GM23338 (cell line): Measurements from ENCODE around the gene LNX2. TPM values are rescaled to one million over a fixed set of nuclear protein-coding genes. Genes with fewer than 3 reads are reported as not detected.

Experiments used
- ATAC-seq: fragments of 200-7000 bp; cut with Tn5 transposase; 3 replicates; pipeline ENCODE4 v1.9.1; 2020
- DNase-seq: peaks from one replicate; pipeline ENCODE4 v3.0.0-alpha.2; 2015; ENCODE audit warnings: low spot score
- H2AFZ ChIP-seq: fragments of 200-600 bp; sonication (generic); 2 replicates; pipeline ENCODE4 v1.8.0; 2016; ENCODE audit warnings: antibody characterized with exemption, mild to moderate bottlenecking, moderate library complexity
- H3F3A ChIP-seq: fragments of 200-600 bp; sonication (generic); replicated peaks from 2 replicates; pipeline ENCODE4 v1.8.0; 2017; ENCODE audit warnings: antibody characterized with exemption, mixed run types, low read depth
- H3K27ac ChIP-seq: fragments of 200-600 bp; sonication (generic); 2 replicates; pipeline ENCODE4 v1.6.1; 2016; ENCODE audit warnings: low read depth
- H3K27me3 ChIP-seq: fragments of 200-600 bp; sonication (generic); 2 replicates; pipeline ENCODE4 v1.8.0; 2016; ENCODE audit warnings: mild to moderate bottlenecking, mixed run types, moderate library complexity; ENCODE audit not compliant: insufficient read depth
- H3K36me3 ChIP-seq: fragments of 200-600 bp; sonication (generic); 2 replicates; pipeline ENCODE4 v1.8.0; 2016; ENCODE audit warnings: mild to moderate bottlenecking; ENCODE audit not compliant: insufficient read depth
- H3K4me1 ChIP-seq: fragments of 200-600 bp; sonication (generic); 2 replicates; pipeline ENCODE4 v1.8.0; 2016; ENCODE audit warnings: mild to moderate bottlenecking, moderate library complexity; ENCODE audit not compliant: insufficient read depth
- H3K4me2 ChIP-seq: fragments of 200-600 bp; sonication (generic); 2 replicates; pipeline ENCODE4 v1.7.1; 2017; ENCODE audit warnings: mixed run types
- H3K4me3 ChIP-seq: fragments of 200-600 bp; sonication (generic); 2 replicates; pipeline ENCODE4 v1.6.1; 2016; ENCODE audit warnings: mixed run types
- H3K79me2 ChIP-seq: fragments of 200-600 bp; sonication (generic); replicated peaks from 2 replicates; pipeline ENCODE4 v1.8.0; 2017; ENCODE audit warnings: mild to moderate bottlenecking; ENCODE audit not compliant: insufficient read depth
- H3K9me2 ChIP-seq: fragments of 200-600 bp; sonication (generic); 2 replicates; pipeline ENCODE4 v1.8.0; 2017; ENCODE audit not compliant: insufficient read depth
- H4K20me1 ChIP-seq: fragments of 200-600 bp; sonication (generic); replicated peaks from 2 replicates; pipeline ENCODE4 v1.8.0; 2017; ENCODE audit warnings: mild to moderate bottlenecking; ENCODE audit not compliant: insufficient read depth
- H3K27ac Mint-ChIP-seq: 2 replicates; pipeline ENCODE4 v1.8.0; 2020; ENCODE audit warnings: inconsistent platforms, mild to moderate bottlenecking, moderate library complexity, mixed read lengths
- H3K27me3 Mint-ChIP-seq: 3 replicates; pipeline ENCODE4 v1.8.0; 2022; ENCODE audit warnings: low read depth, mild to moderate bottlenecking, moderate library complexity, mixed read lengths, inconsistent platforms; ENCODE audit not compliant: insufficient read depth, poor library complexity
- H3K36me3 Mint-ChIP-seq: 3 replicates; pipeline ENCODE4 v1.8.0; 2021; ENCODE audit warnings: low read depth, mild to moderate bottlenecking, inconsistent platforms, moderate library complexity, mixed read lengths
- H3K4me1 Mint-ChIP-seq: 3 replicates; pipeline ENCODE4 v1.8.0; 2020; ENCODE audit warnings: mild to moderate bottlenecking, inconsistent platforms, mixed read lengths
- H3K4me3 Mint-ChIP-seq: 3 replicates; pipeline ENCODE4 v1.8.0; 2021; ENCODE audit warnings: moderate library complexity, mild to moderate bottlenecking, inconsistent platforms, mixed read lengths
- H3K9me3 Mint-ChIP-seq: 3 replicates; pipeline ENCODE4 v1.8.0; 2020; ENCODE audit warnings: moderate library complexity, mild to moderate bottlenecking, inconsistent platforms, mixed read lengths
- CREB1 ChIP-seq: fragments of 250-450 bp; sonication (Bioruptor Pico); IDR thresholded peaks from 2 replicates; pipeline ENCODE4 v1.5.0; 2020; ENCODE audit warnings: low read depth, mild to moderate bottlenecking, moderate library complexity
- CTCF ChIP-seq, 2 experiments: fragments of 200-600 bp in 1 of 2; sonication (generic) in 1 of 2; conservative IDR thresholded peaks; 2 replicates each; pipeline versions ENCODE4 v1.5.1 to v1.6.1; 2016 to 2017; ENCODE audit warnings: antibody characterized with exemption in 2 of 2, low read depth in 2 of 2, mild to moderate bottlenecking in 2 of 2, moderate library complexity in 1 of 2
- ETS1 ChIP-seq: IDR thresholded peaks from 2 replicates; pipeline ENCODE4 v1.6.1; 2016; ENCODE audit warnings: antibody characterized with exemption
- EZH2 ChIP-seq: fragments of 200-600 bp; sonication (generic); IDR thresholded peaks from one replicate; pipeline ENCODE4 v1.8.0; 2017; ENCODE audit warnings: antibody characterized with exemption, mild to moderate bottlenecking, low read depth; ENCODE audit not compliant: unreplicated experiment
- EZH2phosphoT487 ChIP-seq: fragments of 200-600 bp; sonication (generic); IDR thresholded peaks from one replicate; pipeline ENCODE4 v1.8.1; 2018; ENCODE audit warnings: antibody characterized with exemption; ENCODE audit not compliant: unreplicated experiment
- JUNB ChIP-seq: IDR thresholded peaks from one replicate; pipeline ENCODE4 v1.6.1; 2016; ENCODE audit warnings: antibody characterized with exemption; ENCODE audit not compliant: unreplicated experiment
- NANOG ChIP-seq: IDR thresholded peaks from 2 replicates; pipeline ENCODE4 v1.6.1; 2016; ENCODE audit warnings: antibody characterized with exemption, borderline replicate concordance
- POLR2AphosphoS5 ChIP-seq: IDR thresholded peaks from 2 replicates; pipeline ENCODE4 v1.6.1; 2016; ENCODE audit warnings: antibody characterized with exemption, low read depth
- REST ChIP-seq: IDR thresholded peaks from one replicate; pipeline ENCODE4 v1.6.1; 2018; ENCODE audit warnings: antibody characterized with exemption; ENCODE audit not compliant: unreplicated experiment
- STAT1 ChIP-seq: IDR thresholded peaks from one replicate; pipeline ENCODE4 v1.6.1; 2016; ENCODE audit warnings: antibody characterized with exemption; ENCODE audit not compliant: unreplicated experiment
- ZNF114 ChIP-seq: fragments of 250-450 bp; sonication (Bioruptor Pico); IDR thresholded peaks from 2 replicates; pipeline ENCODE4 v1.5.0; 2020; ENCODE audit warnings: mild to moderate bottlenecking, moderate library complexity
- ZNF331 ChIP-seq: fragments of 250-450 bp; sonication (Bioruptor Pico); IDR thresholded peaks from 2 replicates; pipeline ENCODE4 v1.5.0; 2020; ENCODE audit warnings: low read depth, mild to moderate bottlenecking, moderate library complexity
- polyA plus RNA-seq: library from polyadenylated mRNA; unstranded; fragments of >200 nt; fragmentation: Nextera tagmentation; extraction: Ambion mirVana; gene quantifications from 2 replicates; pipeline ENCODE4 v1.2.1, GENCODE V29; 2016
- total RNA-seq: library from RNA; depleted of rRNA; stranded (reverse); fragments of >200 nt; shearing (Covaris generic); gene quantifications from 2 replicates; pipeline ENCODE4 v1.2.3, GENCODE V29; 2014
- TF ChIP-seq, protein P1 (sequence below): fragments of 250-450 bp; sonication (Bioruptor Pico); IDR thresholded peaks from 2 replicates; pipeline ENCODE4 v1.5.0; 2020; ENCODE audit warnings: mild to moderate bottlenecking, moderate library complexity

LNX2 gene
- total and polyA plus RNA-seq, 2 experiments from 2014 or later = 3.7 to 18.0 TPM

- Histone ChIP-seq H3F3A (no peaks in the 10 kb centered on the region), H3K36me3 (no peaks in the 10 kb centered on the region), H3K79me2 (peaks cover 89% of the 10 kb centered on the region), H3K4me1 (peaks cover 24% of the 10 kb centered on the region), H3K4me2 (no peak overlapping the region), H3K27me3 (no peaks in the 10 kb centered on the region), H3K9me2 (no peaks in the 10 kb centered on the region), H4K20me1 (peaks cover 40% of the 10 kb centered on the region), H3K27ac (no peak overlapping the region), H3K4me3 (no peak overlapping the region), H2AFZ (no peak overlapping the region)
- Mint-ChIP-seq H3K27me3 (no peaks in the 10 kb centered on the region), H3K4me1 (peaks cover 11% of the 10 kb centered on the region), H3K4me3 (no peak overlapping the region), H3K27ac (no peak overlapping the region), H3K36me3 (no peaks in the 10 kb centered on the region), H3K9me3 (no peaks in the 10 kb centered on the region)
- DNase-seq = no peak
- TF ChIP-seq STAT1 = no peak
- TF ChIP-seq JUNB = no peak
- no peak for TF ChIP-seq NANOG
- TF ChIP-seq EZH2 = no peak
- no peak for TF ChIP-seq POLR2AphosphoS5
- no peak for TF ChIP-seq CTCF (conservative IDR thresholded peaks at IDR 0.05; ENCODE audit: low read depth in 2 of 2)
- TF ChIP-seq REST = no peak
- TF ChIP-seq, protein P1, sequence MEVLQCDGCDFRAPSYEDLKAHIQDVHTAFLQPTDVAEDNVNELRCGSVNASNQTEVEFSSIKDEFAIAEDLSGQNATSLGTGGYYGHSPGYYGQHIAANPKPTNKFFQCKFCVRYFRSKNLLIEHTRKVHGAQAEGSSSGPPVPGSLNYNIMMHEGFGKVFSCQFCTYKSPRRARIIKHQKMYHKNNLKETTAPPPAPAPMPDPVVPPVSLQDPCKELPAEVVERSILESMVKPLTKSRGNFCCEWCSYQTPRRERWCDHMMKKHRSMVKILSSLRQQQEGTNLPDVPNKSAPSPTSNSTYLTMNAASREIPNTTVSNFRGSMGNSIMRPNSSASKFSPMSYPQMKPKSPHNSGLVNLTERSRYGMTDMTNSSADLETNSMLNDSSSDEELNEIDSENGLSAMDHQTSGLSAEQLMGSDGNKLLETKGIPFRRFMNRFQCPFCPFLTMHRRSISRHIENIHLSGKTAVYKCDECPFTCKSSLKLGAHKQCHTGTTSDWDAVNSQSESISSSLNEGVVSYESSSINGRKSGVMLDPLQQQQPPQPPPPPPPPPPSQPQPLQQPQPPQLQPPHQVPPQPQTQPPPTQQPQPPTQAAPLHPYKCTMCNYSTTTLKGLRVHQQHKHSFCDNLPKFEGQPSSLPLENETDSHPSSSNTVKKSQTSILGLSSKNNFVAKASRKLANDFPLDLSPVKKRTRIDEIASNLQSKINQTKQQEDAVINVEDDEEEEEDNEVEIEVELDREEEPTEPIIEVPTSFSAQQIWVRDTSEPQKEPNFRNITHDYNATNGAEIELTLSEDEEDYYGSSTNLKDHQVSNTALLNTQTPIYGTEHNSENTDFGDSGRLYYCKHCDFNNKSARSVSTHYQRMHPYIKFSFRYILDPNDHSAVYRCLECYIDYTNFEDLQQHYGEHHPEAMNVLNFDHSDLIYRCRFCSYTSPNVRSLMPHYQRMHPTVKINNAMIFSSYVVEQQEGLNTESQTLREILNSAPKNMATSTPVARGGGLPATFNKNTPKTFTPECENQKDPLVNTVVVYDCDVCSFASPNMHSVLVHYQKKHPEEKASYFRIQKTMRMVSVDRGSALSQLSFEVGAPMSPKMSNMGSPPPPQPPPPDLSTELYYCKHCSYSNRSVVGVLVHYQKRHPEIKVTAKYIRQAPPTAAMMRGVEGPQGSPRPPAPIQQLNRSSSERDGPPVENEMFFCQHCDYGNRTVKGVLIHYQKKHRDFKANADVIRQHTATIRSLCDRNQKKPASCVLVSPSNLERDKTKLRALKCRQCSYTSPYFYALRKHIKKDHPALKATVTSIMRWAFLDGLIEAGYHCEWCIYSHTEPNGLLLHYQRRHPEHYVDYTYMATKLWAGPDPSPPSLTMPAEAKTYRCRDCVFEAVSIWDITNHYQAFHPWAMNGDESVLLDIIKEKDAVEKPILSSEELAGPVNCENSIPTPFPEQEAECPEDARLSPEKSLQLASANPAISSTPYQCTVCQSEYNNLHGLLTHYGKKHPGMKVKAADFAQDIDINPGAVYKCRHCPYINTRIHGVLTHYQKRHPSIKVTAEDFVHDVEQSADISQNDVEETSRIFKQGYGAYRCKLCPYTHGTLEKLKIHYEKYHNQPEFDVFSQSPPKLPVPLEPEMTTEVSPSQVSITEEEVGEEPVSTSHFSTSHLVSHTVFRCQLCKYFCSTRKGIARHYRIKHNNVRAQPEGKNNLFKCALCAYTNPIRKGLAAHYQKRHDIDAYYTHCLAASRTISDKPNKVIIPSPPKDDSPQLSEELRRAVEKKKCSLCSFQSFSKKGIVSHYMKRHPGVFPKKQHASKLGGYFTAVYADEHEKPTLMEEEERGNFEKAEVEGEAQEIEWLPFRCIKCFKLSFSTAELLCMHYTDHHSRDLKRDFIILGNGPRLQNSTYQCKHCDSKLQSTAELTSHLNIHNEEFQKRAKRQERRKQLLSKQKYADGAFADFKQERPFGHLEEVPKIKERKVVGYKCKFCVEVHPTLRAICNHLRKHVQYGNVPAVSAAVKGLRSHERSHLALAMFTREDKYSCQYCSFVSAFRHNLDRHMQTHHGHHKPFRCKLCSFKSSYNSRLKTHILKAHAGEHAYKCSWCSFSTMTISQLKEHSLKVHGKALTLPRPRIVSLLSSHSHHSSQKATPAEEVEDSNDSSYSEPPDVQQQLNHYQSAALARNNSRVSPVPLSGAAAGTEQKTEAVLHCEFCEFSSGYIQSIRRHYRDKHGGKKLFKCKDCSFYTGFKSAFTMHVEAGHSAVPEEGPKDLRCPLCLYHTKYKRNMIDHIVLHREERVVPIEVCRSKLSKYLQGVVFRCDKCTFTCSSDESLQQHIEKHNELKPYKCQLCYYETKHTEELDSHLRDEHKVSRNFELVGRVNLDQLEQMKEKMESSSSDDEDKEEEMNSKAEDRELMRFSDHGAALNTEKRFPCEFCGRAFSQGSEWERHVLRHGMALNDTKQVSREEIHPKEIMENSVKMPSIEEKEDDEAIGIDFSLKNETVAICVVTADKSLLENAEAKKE (CRISPR knock-in tag) = no peak
- no peak for TF ChIP-seq ZNF331 (CRISPR knock-in tag)
- no peak for TF ChIP-seq ETS1
- TF ChIP-seq ZNF114 = no peak
- TF ChIP-seq CREB1 = no peak
- TF ChIP-seq EZH2phosphoT487 = no peak
- ATAC-seq = no peak
These were observed 25.1 kb downstream of the LNX2 start for GRCh38 chr13:27595055-27595811.
